Mesothelial cell of epicardium (in vitro differentiated cells): Measurements from ENCODE around the gene HGS. TPM values are rescaled to one million over a fixed set of nuclear protein-coding genes. Genes with fewer than 3 reads are reported as not detected.

Source experiments
- DNase-seq, 2 experiments: peaks; one replicate each; pipeline ENCODE4 v3.0.0; 2021; ENCODE audit warnings: low spot score in 2 of 2; ENCODE audit not compliant: unreplicated experiment in 2 of 2
- H3K27ac Mint-ChIP-seq: 2 replicates; pipeline ENCODE4 v1.8.0; 2021; ENCODE audit warnings: mixed read lengths
- H3K27me3 Mint-ChIP-seq: 2 replicates; pipeline ENCODE4 v1.8.0; 2021; ENCODE audit warnings: low read depth, mixed read lengths
- H3K36me3 Mint-ChIP-seq: 2 replicates; pipeline ENCODE4 v1.8.0; 2021; ENCODE audit warnings: mixed read lengths
- H3K4me1 Mint-ChIP-seq: 2 replicates; pipeline ENCODE4 v1.8.0; 2021; ENCODE audit warnings: mixed read lengths
- H3K4me3 Mint-ChIP-seq: 2 replicates; pipeline ENCODE4 v1.8.0; 2021; ENCODE audit warnings: mild to moderate bottlenecking, moderate library complexity, mixed read lengths
- H3K9me3 Mint-ChIP-seq: 2 replicates; pipeline ENCODE4 v1.8.0; 2021; ENCODE audit warnings: mixed read lengths
- CTCF ChIP-seq: fragments of 200-600 bp; sonication (generic); IDR thresholded peaks from one replicate; pipeline ENCODE4 v1.5.0; 2021; ENCODE audit warnings: antibody characterized with exemption; ENCODE audit not compliant: unreplicated experiment
- total RNA-seq: library from RNA; stranded (reverse); gene quantifications from 3 replicates; pipeline ENCODE4 v1.2.1, GENCODE V29; 2021

HGS gene
- total RNA-seq, 1 donor from 2014 or later = 119 TPM

- peaks cover 22% of the 10 kb centered on the region for H3K36me3 Mint-ChIP-seq
- H3K27me3 Mint-ChIP-seq = no peaks in the 10 kb centered on the region
- H3K9me3 Mint-ChIP-seq = no peaks in the 10 kb centered on the region
Measured at GRCh38 chr17:81702934-81703746, 19.3 kb downstream of the HGS start, which contains the start of gene MRPL12. Gene MRPL12, plus strand, starts transcription at chr17:81703367. Its CDS starts 135 bp downstream, at chr17:81703502.

DNA sequence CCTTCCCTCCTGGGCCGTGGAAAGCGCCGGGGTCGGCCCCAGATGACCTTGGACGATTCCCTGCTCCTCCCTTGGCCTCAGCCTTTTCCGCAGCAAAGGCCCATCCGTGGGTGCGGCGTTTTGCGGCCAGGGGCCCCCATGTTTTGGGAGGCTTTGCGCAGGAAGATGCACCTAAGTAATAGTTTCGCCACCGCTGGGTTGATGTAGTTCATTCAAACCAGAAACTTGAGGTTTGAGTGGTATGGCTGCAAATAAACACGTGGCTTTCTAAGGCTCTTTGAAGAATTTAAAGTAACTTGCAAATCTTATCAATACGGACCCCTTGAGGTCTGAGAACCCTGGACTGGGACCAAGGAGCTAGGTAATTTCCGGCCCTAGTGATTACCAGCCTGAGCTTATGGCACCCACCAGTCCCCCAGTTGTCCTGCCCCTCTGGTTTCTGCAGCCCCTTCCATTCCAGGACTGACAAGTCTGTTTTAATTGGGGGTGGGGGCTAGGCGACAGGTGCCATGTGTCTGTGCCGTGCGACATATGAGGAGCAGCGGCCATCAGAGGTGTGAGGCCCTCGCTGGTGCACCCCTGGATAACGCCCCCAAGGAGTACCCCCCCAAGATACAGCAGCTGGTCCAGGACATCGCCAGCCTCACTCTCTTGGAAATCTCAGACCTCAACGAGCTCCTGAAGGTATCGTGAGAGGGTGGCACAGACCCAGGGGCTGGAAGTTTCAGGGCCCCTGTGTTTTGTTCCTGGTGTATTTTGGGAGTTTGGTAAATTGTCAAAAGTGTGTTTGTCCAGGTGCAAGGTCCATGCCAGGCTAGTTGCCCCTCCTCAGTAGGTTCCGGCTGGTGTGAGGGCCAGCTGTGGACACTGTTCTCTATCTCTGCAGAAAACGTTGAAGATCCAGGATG is 20.2 kb downstream of the HGS start:
- Mint-ChIP-seq H3K4me3 (peak overlapping the region; percentile 73), H3K4me1 (peaks cover 22% of the 10 kb centered on the region), H3K9me3 (no peaks in the 10 kb centered on the region), H3K27ac (peak overlapping the region; percentile 69), H3K27me3 (no peaks in the 10 kb centered on the region), H3K36me3 (peaks cover 16% of the 10 kb centered on the region)
- DNase-seq = no peak
- TF ChIP-seq CTCF = no peak

More at GRCh38 chr17:81702934-81703746, 19.3 kb downstream of the HGS start, which contains the start of gene MRPL12:
- Mint-ChIP-seq H3K4me3 (peak within 1 kb of the TSS; percentile 95), H3K4me1 (peaks cover 22% of the 10 kb centered on the region), H3K27ac (peak within 1 kb of the TSS; percentile 98)
- peak; percentile 40 for TF ChIP-seq CTCF
- DNase-seq = peak; percentile 78 to 88

GRCh38 chr17:81705518-81706231 is 21.9 kb downstream of the HGS start:
- no peaks in the 10 kb centered on the region for H3K9me3 Mint-ChIP-seq
- H3K27ac Mint-ChIP-seq = no peak overlapping the region
- no peak for DNase-seq
- peaks cover 12% of the 10 kb centered on the region for H3K36me3 Mint-ChIP-seq
- peaks cover 7% of the 10 kb centered on the region for H3K27me3 Mint-ChIP-seq
- no peak for TF ChIP-seq CTCF
- H3K4me1 Mint-ChIP-seq = peaks cover 24% of the 10 kb centered on the region
- no peak overlapping the region for H3K4me3 Mint-ChIP-seq

- Mint-ChIP-seq H3K36me3 (peaks cover 10% of the 10 kb centered on the region), H3K4me1 (peaks cover 25% of the 10 kb centered on the region), H3K27ac (no peak overlapping the region), H3K9me3 (no peaks in the 10 kb centered on the region), H3K4me3 (no peak overlapping the region), H3K27me3 (peaks cover 12% of the 10 kb centered on the region)
- TF ChIP-seq CTCF = no peak
- DNase-seq = no peak
Measured at GRCh38 chr17:81706232-81706611, 22.4 kb downstream of the HGS start.

- Mint-ChIP-seq H3K27me3 (peaks cover 14% of the 10 kb centered on the region), H3K36me3 (peaks cover 10% of the 10 kb centered on the region), H3K27ac (no peak overlapping the region), H3K9me3 (no peaks in the 10 kb centered on the region), H3K4me3 (no peak overlapping the region), H3K4me1 (peaks cover 22% of the 10 kb centered on the region)
- no peak for TF ChIP-seq CTCF
- DNase-seq = no peak
Measured at GRCh38 chr17:81706757-81707624, 23.2 kb downstream of the HGS start.
